GM18520 (cell line): Measurements from ENCODE around the gene ADGRV1.
"Not testable (repeated sequence)": the region's sequence is repeated elsewhere in the genome, so short reads cannot be mapped to it uniquely, and the experiment has no call there.

Source experiments
- ATAC-seq: cut with Tn5 transposase; IDR thresholded peaks from one replicate; pipeline ENCODE4 v1.9.1; 2021; ENCODE audit not compliant: unreplicated experiment

ADGRV1 gene

DNA sequence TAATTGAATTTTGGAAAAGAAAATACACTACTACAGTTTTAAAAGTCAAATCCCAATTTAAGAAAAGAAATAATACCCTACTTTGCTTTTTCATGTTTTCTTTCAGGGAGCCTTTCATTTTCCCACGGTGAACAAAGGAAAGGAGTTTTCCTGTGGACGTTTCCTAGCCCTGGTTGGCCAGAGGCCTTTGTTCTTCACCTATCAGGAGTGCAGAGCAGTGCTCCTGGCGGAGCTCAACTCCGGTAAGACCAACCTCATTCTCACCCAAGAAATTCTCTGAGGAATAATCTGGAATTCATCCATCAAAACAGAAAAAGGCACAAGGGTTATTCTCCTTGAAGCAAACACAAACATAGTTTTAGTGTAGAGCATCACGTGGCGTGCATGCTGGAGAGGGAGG lies 248.9 kb downstream of the ADGRV1 start:
- ATAC-seq = no peak

DNA sequence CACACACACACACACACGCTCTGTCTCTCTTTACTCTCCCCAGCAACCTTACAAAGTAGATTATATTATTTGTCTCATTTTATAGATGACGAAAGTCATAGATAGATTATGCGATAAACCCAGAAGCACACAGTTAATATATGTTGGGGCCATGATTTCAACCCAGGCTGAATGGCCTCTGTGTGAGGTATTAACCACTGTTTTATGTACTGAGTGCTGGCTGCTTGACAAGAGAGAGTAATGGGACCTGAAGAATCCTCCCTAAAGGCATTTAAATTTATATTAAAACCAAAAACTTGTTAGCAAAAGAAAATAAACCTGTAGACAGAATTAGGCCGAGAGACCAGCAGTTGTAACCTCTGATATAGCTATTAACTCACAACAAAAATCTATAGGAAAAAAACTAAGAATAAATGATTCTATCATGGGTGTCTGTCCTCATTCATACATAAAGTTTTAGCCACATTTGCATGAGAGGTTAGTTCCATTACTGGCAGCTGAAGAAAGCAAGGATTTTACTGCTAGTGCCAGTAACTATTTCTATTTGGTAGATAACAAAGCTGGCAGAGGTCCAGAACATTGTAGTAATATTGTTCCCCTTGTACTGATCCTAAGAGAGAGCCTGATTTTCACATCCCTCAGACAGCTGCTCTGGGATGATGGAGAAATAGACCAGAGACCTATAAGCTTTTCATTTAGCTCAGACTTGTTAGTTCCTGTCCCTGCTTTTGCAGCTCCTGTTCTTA lies 250.9 kb downstream of the ADGRV1 start:
- ATAC-seq = no peak

DNA sequence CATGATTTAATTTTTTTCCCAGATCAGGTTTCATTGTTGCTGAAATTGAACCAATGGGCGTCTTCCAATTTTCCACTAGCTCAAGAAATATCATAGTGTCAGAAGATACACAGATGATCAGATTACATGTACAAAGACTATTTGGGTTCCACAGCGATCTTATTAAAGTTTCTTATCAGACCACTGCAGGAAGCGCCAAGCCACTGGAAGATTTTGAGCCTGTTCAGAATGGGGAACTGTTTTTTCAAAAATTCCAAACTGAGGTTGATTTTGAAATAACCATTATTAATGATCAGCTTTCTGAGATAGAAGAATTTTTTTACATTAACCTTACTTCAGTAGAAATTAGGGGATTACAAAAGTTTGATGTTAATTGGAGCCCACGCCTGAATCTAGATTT lies 251.6 kb downstream of the ADGRV1 start:
- no peak for ATAC-seq

DNA sequence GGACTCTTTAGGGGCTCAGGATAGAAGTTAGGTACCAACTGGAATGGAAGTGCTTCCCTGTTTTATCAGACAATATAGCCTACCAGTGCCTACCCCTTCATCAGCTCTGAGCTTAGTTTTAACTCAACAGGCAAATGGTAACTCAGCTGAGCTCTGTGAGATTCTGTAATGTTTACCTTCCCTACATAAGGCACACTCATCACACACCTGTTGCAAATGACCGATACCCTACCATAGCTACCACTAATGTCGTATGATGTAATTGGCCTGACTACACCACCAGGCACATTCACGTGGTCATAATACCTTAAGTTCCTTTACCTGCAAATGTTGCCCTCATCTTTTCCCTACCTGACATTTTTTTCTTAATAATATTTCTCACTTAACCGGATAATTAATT lies 254.8 kb downstream of the ADGRV1 start:
- no peak for ATAC-seq

DNA sequence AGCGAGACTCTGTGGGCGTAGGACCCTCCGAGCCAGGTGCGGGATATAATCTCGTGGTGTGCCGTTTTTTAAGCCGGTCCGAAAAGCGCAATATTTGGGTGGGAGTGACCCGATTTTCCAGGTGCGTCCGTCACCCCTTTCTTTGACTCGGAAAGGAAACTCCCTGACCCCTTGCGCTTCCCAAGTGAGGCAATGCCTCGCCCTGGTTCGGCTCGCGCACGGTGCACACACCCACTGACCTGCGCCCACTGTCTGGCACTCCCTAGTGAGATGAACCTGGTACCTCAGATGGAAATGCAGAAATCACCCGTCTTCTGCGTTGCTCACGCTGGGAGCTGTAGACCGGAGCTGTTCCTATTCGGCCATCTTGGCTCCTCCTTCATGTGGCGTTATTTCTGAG lies 263.5 kb downstream of the ADGRV1 start:
- ATAC-seq = not testable (repeated sequence)

DNA sequence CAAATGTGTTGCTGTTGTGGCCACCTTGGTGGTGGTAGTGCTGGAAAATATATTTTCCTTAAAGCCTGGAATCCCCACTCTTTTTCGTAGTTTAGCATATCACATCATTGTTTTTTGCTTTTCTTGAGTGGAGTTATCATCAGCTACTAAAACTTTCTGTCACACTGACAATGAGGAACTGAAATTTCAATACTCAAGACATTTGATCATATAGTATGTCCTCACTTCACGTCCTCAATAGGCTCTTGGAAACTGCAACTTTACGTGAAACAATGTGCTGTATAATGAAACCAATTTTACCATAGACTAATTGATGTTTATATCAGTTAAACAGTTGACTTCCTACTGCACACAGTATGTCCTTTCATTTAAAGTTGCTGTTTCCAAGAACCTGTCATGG lies 265.8 kb downstream of the ADGRV1 start:
- ATAC-seq = no peak

DNA sequence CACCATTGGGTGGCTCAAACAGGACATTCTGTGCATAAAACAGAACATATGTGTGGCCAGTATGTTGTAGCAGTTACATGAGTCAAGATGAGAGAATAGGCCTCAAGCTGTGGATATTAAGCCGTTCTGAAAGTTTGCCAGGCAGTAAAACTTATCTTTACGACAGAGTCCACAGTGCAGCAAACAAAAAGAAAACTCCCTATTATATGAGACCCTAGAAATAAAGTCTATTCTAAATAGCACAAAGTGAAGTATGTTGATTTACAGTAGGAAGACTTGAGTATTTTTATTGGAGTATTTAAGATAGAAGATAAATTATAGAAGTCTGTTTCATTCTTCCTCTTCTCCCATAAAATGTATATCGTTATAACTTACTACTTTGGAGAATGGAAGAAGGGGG lies 271.5 kb downstream of the ADGRV1 start:
- ATAC-seq = no peak

DNA sequence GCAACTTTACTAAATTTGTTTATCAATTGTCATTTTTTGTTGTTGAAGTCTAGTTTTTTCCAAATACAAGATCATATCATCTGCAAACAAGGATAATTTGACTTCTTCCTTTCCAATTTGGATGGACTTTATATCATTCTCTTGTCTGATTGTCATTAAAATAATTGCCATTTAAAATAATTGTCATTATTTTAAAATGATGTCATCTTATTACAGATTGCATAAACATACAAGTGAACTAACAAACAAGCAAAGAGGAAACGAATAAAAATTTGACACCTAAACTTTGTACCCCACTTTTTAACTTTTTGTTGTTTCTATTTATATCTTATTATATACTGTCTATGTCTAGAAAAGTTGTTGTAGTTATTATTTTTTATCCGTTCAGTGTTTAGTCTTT lies 275.2 kb downstream of the ADGRV1 start:
- no peak for ATAC-seq

DNA sequence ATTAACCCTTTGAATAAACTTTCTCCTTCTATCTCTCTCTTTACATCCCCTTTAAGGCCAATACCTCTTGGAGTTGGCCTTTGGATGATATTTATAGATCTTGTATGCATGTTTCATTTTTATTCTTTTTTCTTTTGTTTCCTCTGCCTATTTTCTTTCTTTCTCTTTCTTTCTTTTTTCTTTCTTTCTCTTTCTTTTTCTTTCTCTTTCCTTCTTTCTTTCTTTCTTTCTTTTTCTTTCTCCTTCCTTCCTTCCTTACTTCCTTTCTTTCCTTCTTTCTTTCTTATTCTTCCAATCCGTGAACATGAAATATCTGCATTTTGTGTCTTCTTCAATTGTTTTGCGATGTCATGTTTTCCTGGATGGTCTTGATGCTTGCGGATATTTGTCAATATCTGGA lies 276.1 kb downstream of the ADGRV1 start:
- no peak for ATAC-seq

DNA sequence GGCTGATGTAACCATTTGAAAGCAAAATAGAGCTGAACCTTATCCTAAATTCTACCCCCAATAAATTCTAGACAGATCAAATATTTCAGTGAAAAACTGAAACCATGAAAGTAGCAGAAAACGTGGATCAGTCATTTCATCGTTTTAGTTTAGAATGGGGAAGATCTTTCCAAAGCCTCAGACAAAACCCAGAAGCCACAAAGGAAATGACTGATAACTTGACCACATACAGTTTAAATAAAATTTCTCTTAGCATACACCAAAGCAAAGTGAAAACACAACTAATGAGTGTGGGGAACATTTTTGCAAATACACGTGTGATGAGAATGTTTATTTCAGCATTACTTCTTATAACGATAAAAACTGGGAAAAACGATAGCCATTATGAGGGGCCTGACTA lies 284.8 kb downstream of the ADGRV1 start:
- ATAC-seq = no peak

DNA sequence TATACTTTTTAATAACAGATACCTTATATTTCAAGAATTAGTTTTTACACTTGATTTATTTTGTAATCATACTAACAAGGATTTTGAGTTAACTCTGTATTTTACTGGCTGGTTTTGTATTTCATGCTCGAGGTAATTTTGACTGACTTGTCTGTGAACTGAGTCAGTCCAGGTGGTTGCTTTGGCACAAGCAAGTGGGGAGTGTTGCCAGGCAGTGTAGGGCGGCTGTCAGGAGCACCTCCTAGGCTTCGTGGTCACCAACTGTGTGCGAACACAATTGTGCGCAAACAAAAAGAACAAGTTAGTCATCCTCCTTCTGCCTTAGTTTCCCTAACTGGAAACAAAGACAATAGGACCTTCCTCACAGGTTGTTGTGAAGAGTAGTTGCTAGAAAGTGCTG lies 286.3 kb downstream of the ADGRV1 start:
- no peak for ATAC-seq

DNA sequence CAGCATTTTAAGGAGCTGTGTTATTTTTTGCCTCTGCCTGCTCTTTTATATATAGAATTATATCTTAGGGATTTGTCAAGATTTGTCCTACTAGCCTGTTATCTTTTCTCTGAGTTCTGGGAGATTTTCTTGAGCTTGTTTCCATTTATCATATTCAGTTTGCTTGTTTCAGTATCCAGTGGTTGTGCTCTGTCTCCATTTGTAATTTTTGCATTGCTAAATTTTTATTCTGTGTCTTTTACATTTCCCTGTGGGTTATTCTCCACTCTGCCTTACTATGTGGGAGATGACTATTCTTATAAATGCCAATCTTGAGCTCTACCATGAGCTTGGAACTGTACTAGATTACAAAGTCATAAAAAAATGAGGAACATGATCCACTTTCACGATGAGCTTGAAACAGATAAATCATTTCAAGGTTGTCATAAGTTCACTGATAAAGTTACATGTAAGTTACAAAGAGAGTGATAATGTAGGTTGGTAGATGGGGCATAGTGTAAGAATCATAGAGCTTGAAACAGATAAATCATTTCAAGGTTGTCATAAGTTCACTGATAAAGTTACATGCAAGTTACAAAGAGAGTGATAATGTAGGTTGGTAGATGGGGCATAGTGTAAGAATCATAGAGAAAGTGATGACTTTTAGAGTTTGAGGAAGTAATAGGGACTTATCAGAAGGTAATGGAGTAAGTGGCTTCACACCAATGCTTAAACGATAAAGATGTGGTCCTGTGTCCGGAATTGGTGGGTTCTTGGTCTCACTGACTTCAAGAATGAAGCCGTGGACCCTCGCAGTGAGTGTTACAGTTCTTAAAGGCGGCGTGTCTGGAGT lies 287.3 kb downstream of the ADGRV1 start:
- no peak for ATAC-seq

DNA sequence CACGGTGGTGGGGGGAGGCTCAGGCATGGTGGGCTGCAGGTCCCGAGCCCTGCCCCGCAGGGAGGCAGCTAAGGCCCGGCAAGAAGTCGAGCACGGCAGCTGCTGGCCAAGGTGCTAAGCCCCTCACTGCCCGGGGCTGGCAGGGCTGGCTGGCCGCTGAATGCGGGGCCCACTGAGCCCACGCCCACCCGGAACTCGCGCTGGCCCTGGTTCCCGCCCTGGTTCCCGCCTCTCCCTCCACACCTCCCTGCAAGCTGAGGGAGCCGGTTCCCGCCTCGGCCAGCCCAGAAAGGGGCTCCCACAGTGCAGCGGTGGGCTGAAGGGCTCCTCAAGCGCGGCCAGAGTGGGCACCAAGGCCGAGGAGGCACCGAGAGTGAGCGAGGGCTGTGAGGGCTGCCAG lies 289.0 kb downstream of the ADGRV1 start:
- ATAC-seq = not testable (repeated sequence)

DNA sequence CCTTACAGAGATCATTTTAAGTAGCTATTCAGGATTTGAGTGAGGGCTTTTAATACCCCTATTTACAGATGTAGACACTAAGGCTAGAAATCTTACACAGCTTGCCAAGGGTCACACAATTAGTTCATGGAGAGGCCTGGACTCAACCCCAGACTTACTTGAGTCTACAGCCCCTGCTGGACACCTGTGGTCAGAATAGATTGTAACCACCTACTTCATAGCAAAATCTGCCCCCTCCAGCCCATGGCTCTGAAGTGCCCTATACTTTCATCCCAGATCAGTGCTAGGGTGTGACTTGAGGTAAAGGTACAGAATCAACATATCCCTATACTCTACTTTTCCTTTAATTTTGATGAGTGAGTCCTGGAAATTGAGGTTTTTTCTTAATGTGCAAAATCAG lies 291.3 kb downstream of the ADGRV1 start:
- ATAC-seq = no peak

DNA sequence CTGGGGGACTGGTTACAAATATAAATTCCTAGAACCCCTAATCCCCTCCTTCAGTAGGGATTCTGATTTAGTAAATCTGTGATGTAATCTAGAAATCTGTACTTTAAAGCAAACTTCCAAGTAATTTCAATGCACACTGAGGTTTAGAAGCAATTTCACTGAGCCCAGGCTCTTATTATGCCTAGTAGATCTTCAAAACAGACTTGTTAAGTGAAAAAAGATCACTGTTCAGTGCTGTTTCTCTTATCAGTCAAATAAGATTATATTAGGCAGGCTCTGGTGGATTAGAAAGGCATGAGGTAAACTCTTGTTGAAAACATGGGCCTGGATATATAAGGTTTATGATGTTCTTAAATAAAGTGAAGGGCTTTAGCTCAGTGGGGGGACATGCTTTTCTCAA lies 293.9 kb downstream of the ADGRV1 start:
- no peak for ATAC-seq

DNA sequence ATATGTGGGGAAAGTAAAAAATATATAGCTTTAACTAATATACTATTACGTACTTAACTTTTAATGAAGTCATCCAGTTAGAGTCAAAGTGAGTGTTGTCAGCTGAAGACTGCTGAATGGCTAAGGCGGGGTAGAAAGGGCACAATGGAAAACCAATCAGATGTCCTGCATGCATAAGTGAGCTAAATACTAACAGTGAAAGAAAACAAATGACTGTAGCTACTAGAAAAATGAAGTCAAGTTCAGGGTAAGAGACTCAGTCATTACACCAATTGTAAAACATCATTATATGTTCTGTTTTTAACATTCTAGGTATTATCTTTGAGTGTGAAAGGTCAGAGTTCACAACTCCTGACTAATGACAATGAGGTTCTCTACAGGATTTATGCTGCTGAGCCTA lies 295.2 kb downstream of the ADGRV1 start:
- no peak for ATAC-seq

DNA sequence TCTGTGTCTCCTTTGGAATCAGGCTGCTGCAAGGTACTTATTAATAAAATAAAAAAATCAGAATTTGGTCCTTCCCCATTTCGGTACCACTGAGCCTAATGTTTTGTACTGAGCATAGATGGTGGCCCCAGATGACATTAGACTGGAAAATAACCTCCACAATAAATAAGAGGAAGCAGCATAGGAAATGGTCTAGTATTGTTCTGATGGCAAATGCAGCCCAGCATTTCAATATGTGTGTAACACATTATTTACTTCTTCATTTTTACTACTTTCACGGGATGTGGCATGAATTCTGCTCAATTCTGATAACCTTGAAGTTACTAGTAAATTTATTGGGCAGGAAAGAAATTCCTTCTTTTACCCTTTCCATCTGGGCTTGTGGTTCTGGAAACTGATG lies 295.6 kb downstream of the ADGRV1 start:
- no peak for ATAC-seq

DNA sequence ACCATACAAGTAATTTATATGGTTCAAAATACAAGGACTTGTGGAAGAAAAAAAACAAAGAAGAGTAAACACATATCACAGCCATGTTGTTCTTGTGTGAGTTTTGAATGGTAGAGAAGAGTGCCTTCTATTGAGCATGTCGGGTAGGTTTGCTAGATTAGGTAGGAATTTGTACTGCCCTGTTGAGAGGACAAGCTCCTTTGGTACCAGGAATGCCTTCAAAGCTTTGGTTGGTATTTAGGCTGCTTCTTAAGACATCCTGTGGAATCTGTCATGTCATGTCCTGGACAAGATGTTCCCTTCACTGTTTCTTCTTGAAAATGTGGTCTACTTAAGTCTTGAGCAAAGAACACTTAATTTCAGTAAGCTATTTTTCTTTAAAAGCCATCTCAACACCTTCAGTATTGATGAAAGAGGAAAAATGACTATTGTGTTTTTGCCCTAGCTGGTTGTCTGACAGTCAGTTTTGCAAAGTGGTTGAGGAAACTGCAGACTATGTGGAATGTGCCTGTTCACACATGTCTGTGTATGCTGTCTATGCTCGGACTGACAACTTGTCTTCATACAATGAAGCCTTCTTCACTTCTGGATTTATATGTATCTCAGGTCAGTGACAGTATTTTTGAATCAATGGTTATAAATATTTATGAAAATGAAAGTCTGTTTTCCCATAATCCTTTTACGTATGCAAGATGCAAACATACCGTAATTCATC lies 296.9 kb downstream of the ADGRV1 start:
- ATAC-seq = no peak

DNA sequence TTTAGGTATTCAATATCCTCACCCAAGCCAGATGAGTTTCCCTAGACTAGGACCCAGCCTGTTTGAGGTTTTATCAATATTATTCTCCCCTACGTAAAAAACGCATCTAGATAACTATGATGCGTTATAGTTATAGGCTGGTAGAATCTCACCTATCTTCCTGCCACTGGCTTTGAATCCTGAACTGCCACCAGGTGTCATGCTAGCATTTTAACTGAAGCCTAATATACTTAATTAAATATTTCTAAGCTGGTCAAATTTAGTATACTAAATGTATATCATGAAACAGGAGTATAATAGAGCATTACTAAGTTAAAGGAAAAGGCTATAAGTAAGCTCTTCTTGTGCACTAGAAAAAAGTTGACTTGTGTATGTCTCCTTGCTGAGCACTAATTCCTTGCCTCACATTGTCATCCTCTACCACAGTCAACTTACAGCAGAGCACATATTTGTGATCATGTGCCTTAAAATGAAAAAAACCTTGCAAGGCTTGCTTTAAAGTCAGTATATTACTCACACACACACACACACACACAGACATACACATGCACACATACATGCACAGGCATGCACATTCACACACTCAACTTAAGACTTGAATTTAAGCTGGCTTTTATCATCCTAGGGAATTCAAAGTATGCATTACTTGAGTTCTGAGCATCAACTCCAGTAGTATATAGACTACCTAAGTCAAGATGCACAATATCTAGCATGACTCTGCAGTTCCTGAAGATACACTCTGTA lies 303.4 kb downstream of the ADGRV1 start:
- ATAC-seq = no peak

DNA sequence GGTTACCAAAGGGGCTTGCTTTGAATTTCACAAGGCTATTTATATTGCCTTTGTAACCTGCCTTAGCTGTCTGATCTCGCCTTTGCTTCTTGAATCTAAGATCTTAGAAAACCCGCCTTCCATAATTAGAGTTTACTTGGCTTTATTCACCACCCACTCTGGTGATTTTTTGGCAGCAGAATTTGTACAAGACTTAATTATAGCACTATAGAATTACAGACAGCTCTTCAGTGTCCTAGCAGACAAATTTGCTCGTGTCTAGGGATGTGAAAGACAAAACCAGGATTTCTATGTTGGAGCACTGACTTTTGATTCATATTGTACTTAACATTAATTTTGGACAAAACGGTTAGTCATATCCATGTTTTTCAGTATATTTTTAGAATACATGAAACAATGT lies 306.6 kb downstream of the ADGRV1 start:
- no peak for ATAC-seq

DNA sequence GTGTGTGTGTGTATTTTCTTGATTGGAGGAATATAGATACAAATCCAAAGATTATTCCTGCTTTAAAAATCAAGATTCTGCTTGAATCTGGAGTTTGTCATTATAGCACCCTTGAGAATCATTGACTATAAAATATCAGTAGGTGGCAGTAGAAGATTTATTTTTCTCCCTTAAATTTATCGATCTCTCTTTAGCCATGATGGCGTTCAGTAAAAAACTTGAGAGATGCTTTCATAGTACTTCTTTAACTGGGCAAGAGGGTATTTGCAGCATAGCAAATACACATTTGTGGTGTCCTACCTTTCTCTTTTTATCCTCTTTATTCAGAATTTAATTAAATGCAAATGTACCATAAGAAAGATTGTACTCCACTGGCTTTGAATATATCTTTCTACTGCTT lies 307.7 kb downstream of the ADGRV1 start:
- no peak for ATAC-seq
